Cerebellar nuclear complex (tissue), 1 donor: Measurements from ENCODE around the gene NEIL3.
A peak's percentile ranks its signal among the peaks of the same experiment; 100 is the strongest.

Experiments
- DNase-seq, 2 experiments: peaks; one replicate each; lab custom pipeline; 2025; lab: John Stamatoyannopoulos, UW

The NEIL3 gene

GRCh38 chr4:177309522-177310371, at the start of gene NEIL3:
TSS of gene NEIL3 (plus strand) at chr4:177309874. CDS start at chr4:177309954, 80 bp downstream.
- peak in 1 of 2 experiments; percentile 3 for DNase-seq

GRCh38 chr4:177263818-177264217, 45.9 kb upstream of the NEIL3 start:
- DNase-seq = peak in 1 of 2 experiments; percentile 19

- DNase-seq = no peak
Observed at GRCh38 chr4:177264788-177265422, 44.8 kb upstream of the NEIL3 start.

GRCh38 chr4:177265729-177266128, 43.9 kb upstream of the NEIL3 start:
- no peak for DNase-seq

GRCh38 chr4:177266506-177266905, 43.2 kb upstream of the NEIL3 start:
- DNase-seq = no peak

GRCh38 chr4:177267911-177268310, 41.8 kb upstream of the NEIL3 start:
- no peak for DNase-seq

- DNase-seq = no peak
Observed at GRCh38 chr4:177271091-177271490, 38.6 kb upstream of the NEIL3 start.

- no peak for DNase-seq
Observed at GRCh38 chr4:177271915-177272766, 37.5 kb upstream of the NEIL3 start.

GRCh38 chr4:177275999-177276398, 33.7 kb upstream of the NEIL3 start:
- no peak for DNase-seq

GRCh38 chr4:177281351-177281909, 28.2 kb upstream of the NEIL3 start:
- no peak for DNase-seq

- no peak for DNase-seq
Observed at GRCh38 chr4:177282284-177282835, 27.3 kb upstream of the NEIL3 start.

GRCh38 chr4:177283167-177283566, 26.5 kb upstream of the NEIL3 start:
- DNase-seq = no peak

GRCh38 chr4:177285953-177286352, 23.7 kb upstream of the NEIL3 start:
- no peak for DNase-seq

- DNase-seq = no peak
Observed at GRCh38 chr4:177287255-177287654, 22.4 kb upstream of the NEIL3 start.

GRCh38 chr4:177288335-177288734, 21.3 kb upstream of the NEIL3 start:
- no peak for DNase-seq

- no peak for DNase-seq
Observed at GRCh38 chr4:177290780-177291179, 18.9 kb upstream of the NEIL3 start.

- no peak for DNase-seq
Observed at GRCh38 chr4:177292171-177292570, 17.5 kb upstream of the NEIL3 start.

- DNase-seq = no peak
Observed at GRCh38 chr4:177293208-177294033, 16.3 kb upstream of the NEIL3 start.

- no peak for DNase-seq
Observed at GRCh38 chr4:177297785-177298391, 11.8 kb upstream of the NEIL3 start.

GRCh38 chr4:177301126-177301639, 8.5 kb upstream of the NEIL3 start:
- no peak for DNase-seq
